ENCODE results near the gene PGM2.

The PGM2 gene

GRCh38 chr4:37868238-37868637 lies 41.8 kb downstream of the PGM2 start:
- no peak for DNase-seq (ENCODE audit: low spot score)
- no peak overlapping the region for H3K4me3 ChIP-seq (ENCODE audit: low read length in 2 of 2)
- no peak overlapping the region for H4K8ac ChIP-seq (ENCODE audit: low read depth, low read length)
- no peak overlapping the region for H2BK12ac ChIP-seq (ENCODE audit: low read length)
- H2AK5ac ChIP-seq (ENCODE audit: low read depth, low read length) = no peak overlapping the region
- H3K4me1 ChIP-seq (ENCODE audit: control insufficient read depth in 2 of 2, insufficient read depth in 1 of 2, low read depth in 1 of 2, low read length in 2 of 2) = peaks cover 2% of the 10 kb centered on the region in 2 donors
- no peak overlapping the region for H3K18ac ChIP-seq (ENCODE audit: low read length)
- H4K91ac ChIP-seq (ENCODE audit: low read depth, low read length, poor library complexity) = no peak overlapping the region
- no peak overlapping the region for H2BK120ac ChIP-seq (ENCODE audit: low read depth, low read length)
- no peak overlapping the region for H3K27ac ChIP-seq (replicated peaks; ENCODE audit: low read length)
- H3K23ac ChIP-seq (ENCODE audit: low read depth, low read length, poor library complexity) = no peak overlapping the region
- no peak overlapping the region for H2BK5ac ChIP-seq (ENCODE audit: low read length)
- H3K9me3 ChIP-seq (replicated peaks in 1 of 2; ENCODE audit: control insufficient read depth in 2 of 2, insufficient read depth in 1 of 2, low read depth in 1 of 2, low read length in 2 of 2) = peaks cover 0 to 4% of the 10 kb centered on the region in 2 donors
- H2AFZ ChIP-seq (ENCODE audit: low read length) = no peak overlapping the region
- H3K79me1 ChIP-seq (ENCODE audit: low read depth, low read length) = no peaks in the 10 kb centered on the region
- no peak overlapping the region for H2BK15ac ChIP-seq (ENCODE audit: low read length)
- WGBS, 2 donors (ENCODE audit: extremely low coverage in 2 of 2, insufficient read length in 2 of 2, insufficient replicate concordance in 1 of 2) = no CpG with 5 or more reads among the region's 4 CpGs
- H3K4ac ChIP-seq (ENCODE audit: low read length) = no peak overlapping the region
- H3K14ac ChIP-seq (ENCODE audit: low read length) = no peak overlapping the region
- no peaks in the 10 kb centered on the region for H3K27me3 ChIP-seq (ENCODE audit: control insufficient read depth in 3 of 3, insufficient read depth in 3 of 3, low read depth in 1 of 3, low read length in 3 of 3)
- H3K4me2 ChIP-seq (ENCODE audit: insufficient read depth, low read length, poor library complexity, severe bottlenecking) = no peak overlapping the region
- H3K9ac ChIP-seq (ENCODE audit: low read depth, low read length, poor library complexity) = no peak overlapping the region
- no peaks in the 10 kb centered on the region for H3K36me3 ChIP-seq (replicated peaks in 1 of 2; ENCODE audit: control insufficient read depth in 2 of 2, insufficient read depth in 2 of 2, low read length in 2 of 2)

GRCh38 chr4:37872310-37872988 lies 46.0 kb downstream of the PGM2 start:
- no peaks in the 10 kb centered on the region for H3K36me3 ChIP-seq (replicated peaks in 1 of 2; ENCODE audit: control insufficient read depth in 2 of 2, insufficient read depth in 2 of 2, low read length in 2 of 2)
- H4K8ac ChIP-seq (ENCODE audit: low read depth, low read length) = no peak overlapping the region
- DNase-seq (ENCODE audit: low spot score) = no peak
- H3K27ac ChIP-seq (replicated peaks; ENCODE audit: low read length) = no peak overlapping the region
- H3K4ac ChIP-seq (ENCODE audit: low read length) = no peak overlapping the region
- H2AFZ ChIP-seq (ENCODE audit: low read length) = no peak overlapping the region
- WGBS, 2 donors (ENCODE audit: extremely low coverage in 2 of 2, insufficient read length in 2 of 2, insufficient replicate concordance in 1 of 2) = no CpG with 5 or more reads among the region's 1 CpG
- H3K27me3 ChIP-seq (ENCODE audit: control insufficient read depth in 3 of 3, insufficient read depth in 3 of 3, low read depth in 1 of 3, low read length in 3 of 3) = no peaks in the 10 kb centered on the region
- no peak overlapping the region for H2BK120ac ChIP-seq (ENCODE audit: low read depth, low read length)
- no peak overlapping the region for H3K9ac ChIP-seq (ENCODE audit: low read depth, low read length, poor library complexity)
- no peak overlapping the region for H2BK12ac ChIP-seq (ENCODE audit: low read length)
- no peak overlapping the region for H3K4me2 ChIP-seq (ENCODE audit: insufficient read depth, low read length, poor library complexity, severe bottlenecking)
- H3K4me3 ChIP-seq (ENCODE audit: low read length in 2 of 2) = no peak overlapping the region
- H4K91ac ChIP-seq (ENCODE audit: low read depth, low read length, poor library complexity) = no peak overlapping the region
- no peaks in the 10 kb centered on the region for H3K79me1 ChIP-seq (ENCODE audit: low read depth, low read length)
- H2BK5ac ChIP-seq (ENCODE audit: low read length) = no peak overlapping the region
- no peak overlapping the region for H3K14ac ChIP-seq (ENCODE audit: low read length)
- no peaks in the 10 kb centered on the region for H3K4me1 ChIP-seq (ENCODE audit: control insufficient read depth in 2 of 2, insufficient read depth in 1 of 2, low read depth in 1 of 2, low read length in 2 of 2)
- H3K9me3 ChIP-seq (replicated peaks in 1 of 2; ENCODE audit: control insufficient read depth in 2 of 2, insufficient read depth in 1 of 2, low read depth in 1 of 2, low read length in 2 of 2) = peaks cover 0 to 3% of the 10 kb centered on the region in 2 donors
- H2BK15ac ChIP-seq (ENCODE audit: low read length) = no peak overlapping the region
- H2AK5ac ChIP-seq (ENCODE audit: low read depth, low read length) = no peak overlapping the region
- no peak overlapping the region for H3K18ac ChIP-seq (ENCODE audit: low read length)
- no peak overlapping the region for H3K23ac ChIP-seq (ENCODE audit: low read depth, low read length, poor library complexity)

DNA sequence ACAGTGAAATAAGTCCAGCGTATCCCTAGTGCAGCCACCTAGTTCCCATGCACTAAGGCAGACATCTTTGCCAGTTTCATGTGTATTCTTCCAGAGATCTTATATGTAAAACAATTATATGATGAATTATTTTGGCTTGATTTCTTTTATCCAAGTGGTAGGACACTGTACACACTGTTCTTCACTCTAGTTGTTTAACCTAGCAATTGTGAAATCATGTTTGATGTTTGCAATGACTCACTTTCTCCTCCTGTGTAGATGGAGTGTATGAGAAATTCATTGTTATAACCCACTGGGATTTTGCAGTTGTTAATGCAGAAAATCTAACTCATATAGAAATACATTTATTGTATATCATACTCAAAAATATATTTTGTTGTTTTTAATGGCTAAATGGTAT lies 46.9 kb downstream of the PGM2 start:
- H2BK15ac ChIP-seq (ENCODE audit: low read length) = no peak overlapping the region
- DNase-seq (ENCODE audit: low spot score) = no peak
- no peaks in the 10 kb centered on the region for H3K27me3 ChIP-seq (ENCODE audit: control insufficient read depth in 3 of 3, insufficient read depth in 3 of 3, low read depth in 1 of 3, low read length in 3 of 3)
- WGBS, 2 donors (ENCODE audit: extremely low coverage in 2 of 2, insufficient read length in 2 of 2, insufficient replicate concordance in 1 of 2) = no CpG with 5 or more reads among the region's 1 CpG
- no peaks in the 10 kb centered on the region for H3K4me1 ChIP-seq (ENCODE audit: control insufficient read depth in 2 of 2, insufficient read depth in 1 of 2, low read depth in 1 of 2, low read length in 2 of 2)
- no peak overlapping the region for H3K4ac ChIP-seq (ENCODE audit: low read length)
- H3K4me2 ChIP-seq (ENCODE audit: insufficient read depth, low read length, poor library complexity, severe bottlenecking) = no peak overlapping the region
- H2BK12ac ChIP-seq (ENCODE audit: low read length) = no peak overlapping the region
- no peak overlapping the region for H2BK5ac ChIP-seq (ENCODE audit: low read length)
- no peak overlapping the region for H3K4me3 ChIP-seq (ENCODE audit: low read length in 2 of 2)
- no peaks in the 10 kb centered on the region for H3K79me1 ChIP-seq (ENCODE audit: low read depth, low read length)
- no peak overlapping the region for H3K18ac ChIP-seq (ENCODE audit: low read length)
- H2AK5ac ChIP-seq (ENCODE audit: low read depth, low read length) = no peak overlapping the region
- H3K9me3 ChIP-seq (replicated peaks in 1 of 2; ENCODE audit: control insufficient read depth in 2 of 2, insufficient read depth in 1 of 2, low read depth in 1 of 2, low read length in 2 of 2) = no peaks in the 10 kb centered on the region
- no peak overlapping the region for H4K8ac ChIP-seq (ENCODE audit: low read depth, low read length)
- no peak overlapping the region for H3K23ac ChIP-seq (ENCODE audit: low read depth, low read length, poor library complexity)
- no peak overlapping the region for H2BK120ac ChIP-seq (ENCODE audit: low read depth, low read length)
- no peak overlapping the region for H3K9ac ChIP-seq (ENCODE audit: low read depth, low read length, poor library complexity)
- H3K14ac ChIP-seq (ENCODE audit: low read length) = no peak overlapping the region
- no peaks in the 10 kb centered on the region for H3K36me3 ChIP-seq (replicated peaks in 1 of 2; ENCODE audit: control insufficient read depth in 2 of 2, insufficient read depth in 2 of 2, low read length in 2 of 2)
- H2AFZ ChIP-seq (ENCODE audit: low read length) = no peak overlapping the region
- H4K91ac ChIP-seq (ENCODE audit: low read depth, low read length, poor library complexity) = no peak overlapping the region
- no peak overlapping the region for H3K27ac ChIP-seq (replicated peaks; ENCODE audit: low read length)

GRCh38 chr4:37876156-37876555 lies 49.7 kb downstream of the PGM2 start:
- no peaks in the 10 kb centered on the region for H3K27me3 ChIP-seq (ENCODE audit: control insufficient read depth in 3 of 3, insufficient read depth in 3 of 3, low read depth in 1 of 3, low read length in 3 of 3)
- H3K4ac ChIP-seq (ENCODE audit: low read length) = no peak overlapping the region
- no peak overlapping the region for H3K14ac ChIP-seq (ENCODE audit: low read length)
- H4K91ac ChIP-seq (ENCODE audit: low read depth, low read length, poor library complexity) = no peak overlapping the region
- no peak overlapping the region for H2AK5ac ChIP-seq (ENCODE audit: low read depth, low read length)
- DNase-seq (ENCODE audit: low spot score) = no peak
- H4K8ac ChIP-seq (ENCODE audit: low read depth, low read length) = no peak overlapping the region
- H2BK5ac ChIP-seq (ENCODE audit: low read length) = no peak overlapping the region
- H2BK12ac ChIP-seq (ENCODE audit: low read length) = no peak overlapping the region
- WGBS, 2 donors (ENCODE audit: extremely low coverage in 2 of 2, insufficient read length in 2 of 2, insufficient replicate concordance in 1 of 2) = no CpG with 5 or more reads among the region's 2 CpGs
- no peak overlapping the region for H3K23ac ChIP-seq (ENCODE audit: low read depth, low read length, poor library complexity)
- no peak overlapping the region for H2AFZ ChIP-seq (ENCODE audit: low read length)
- H3K27ac ChIP-seq (replicated peaks; ENCODE audit: low read length) = no peak overlapping the region
- no peaks in the 10 kb centered on the region for H3K36me3 ChIP-seq (replicated peaks in 1 of 2; ENCODE audit: control insufficient read depth in 2 of 2, insufficient read depth in 2 of 2, low read length in 2 of 2)
- no peaks in the 10 kb centered on the region for H3K4me1 ChIP-seq (ENCODE audit: control insufficient read depth in 2 of 2, insufficient read depth in 1 of 2, low read depth in 1 of 2, low read length in 2 of 2)
- no peak overlapping the region for H3K18ac ChIP-seq (ENCODE audit: low read length)
- H3K9me3 ChIP-seq (replicated peaks in 1 of 2; ENCODE audit: control insufficient read depth in 2 of 2, insufficient read depth in 1 of 2, low read depth in 1 of 2, low read length in 2 of 2) = no peaks in the 10 kb centered on the region
- H3K79me1 ChIP-seq (ENCODE audit: low read depth, low read length) = no peaks in the 10 kb centered on the region
- H3K4me3 ChIP-seq (ENCODE audit: low read length in 2 of 2) = no peak overlapping the region
- no peak overlapping the region for H2BK15ac ChIP-seq (ENCODE audit: low read length)
- no peak overlapping the region for H3K4me2 ChIP-seq (ENCODE audit: insufficient read depth, low read length, poor library complexity, severe bottlenecking)
- no peak overlapping the region for H3K9ac ChIP-seq (ENCODE audit: low read depth, low read length, poor library complexity)
- no peak overlapping the region for H2BK120ac ChIP-seq (ENCODE audit: low read depth, low read length)

Data from neuronal stem cell (in vitro differentiated cells).